HG02840 (cell line): ENCODE results near the gene VEGFB.

Experiments
- ATAC-seq: cut with Tn5 transposase; IDR thresholded peaks from one replicate; pipeline ENCODE4 v1.9.1; 2021; ENCODE audit warnings: mild to moderate bottlenecking, moderate library complexity, moderate number of reproducible peaks; ENCODE audit not compliant: unreplicated experiment, low FRiP score

Gene VEGFB

DNA sequence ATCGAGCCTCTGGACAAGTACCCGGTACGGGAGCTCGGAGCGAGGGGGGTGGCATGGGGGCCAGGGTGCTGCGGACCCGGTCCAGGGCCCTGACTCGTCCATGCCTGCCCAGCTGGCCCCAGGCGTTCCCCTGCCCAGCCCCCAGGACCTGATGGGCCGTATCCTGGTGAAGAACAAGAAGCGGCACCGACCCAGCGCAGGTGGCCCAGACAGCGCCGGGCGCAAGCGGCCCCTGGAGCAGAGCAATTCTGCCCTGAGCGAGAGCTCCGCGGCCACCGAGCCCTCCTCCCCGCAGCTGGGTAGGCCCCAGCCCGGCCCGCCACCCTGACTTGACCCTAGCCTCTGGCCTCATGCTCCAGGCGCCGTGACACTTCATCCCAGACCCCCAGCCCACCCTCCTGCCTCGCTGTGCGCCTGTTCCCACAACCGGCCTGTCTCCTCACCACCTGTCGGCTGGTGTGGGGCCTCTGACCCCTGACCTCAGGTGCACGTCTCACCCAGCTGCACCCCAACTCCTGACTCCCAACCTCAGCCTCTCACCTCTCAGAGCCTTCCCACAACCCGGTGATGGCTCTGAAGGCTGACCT, 24.7 kb downstream of the VEGFB start:
- no peak for ATAC-seq

DNA sequence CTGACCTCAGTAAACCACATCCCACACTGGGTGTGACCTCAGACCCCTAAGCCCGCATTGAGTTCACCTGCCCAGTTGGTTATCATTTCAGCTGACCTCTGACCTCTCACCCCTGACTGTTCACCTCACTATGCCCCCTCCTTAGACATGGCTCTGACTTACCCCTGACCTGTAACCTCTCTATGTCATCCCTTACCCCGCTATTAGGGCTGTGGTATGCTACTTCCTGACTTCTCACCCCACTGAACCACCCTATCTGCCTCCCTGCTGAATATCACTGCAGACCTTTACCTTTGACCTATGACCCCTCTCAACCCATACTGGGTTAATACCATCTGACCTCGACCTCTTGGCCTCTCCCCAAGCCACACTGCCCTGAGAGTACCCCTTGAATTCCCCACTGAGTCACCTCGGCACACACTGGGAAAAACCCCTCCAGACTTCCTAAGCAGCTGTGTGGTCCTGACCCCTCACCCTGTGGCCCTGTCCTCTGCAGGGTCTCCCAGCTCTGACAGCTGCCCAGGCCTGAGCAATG, 25.2 kb downstream of the VEGFB start:
- no peak for ATAC-seq

DNA sequence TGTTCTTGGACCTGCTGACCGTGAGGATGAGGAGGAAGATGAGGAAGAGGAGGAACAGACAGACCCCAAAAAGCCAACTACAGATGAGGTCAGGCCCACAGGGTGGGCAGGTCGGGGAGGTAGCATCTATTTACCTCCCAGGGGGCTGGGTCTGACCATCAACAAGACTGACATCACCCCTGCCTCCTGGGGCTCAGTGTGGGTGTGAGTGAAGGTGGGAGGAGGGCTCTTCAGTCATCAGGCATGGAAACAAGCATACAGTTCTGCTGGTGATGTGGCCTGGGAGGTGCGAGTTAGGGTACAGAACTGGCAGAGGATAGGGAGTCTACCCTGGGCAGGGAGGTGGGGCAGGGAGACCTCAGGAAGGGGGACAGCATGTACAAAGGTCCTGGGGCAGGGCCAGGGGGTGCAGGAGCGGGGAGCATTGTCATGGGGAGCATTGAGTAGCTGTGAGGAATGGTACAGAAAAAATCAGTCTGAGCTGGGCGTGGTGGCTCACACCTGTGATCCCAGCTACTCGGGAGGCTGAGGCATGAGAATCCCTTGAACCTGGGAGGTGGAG, 25.8 kb downstream of the VEGFB start:
- no peak for ATAC-seq

GRCh38 chr11:64261556-64262080, 27.2 kb downstream of the VEGFB start:
- ATAC-seq = no peak

GRCh38 chr11:64262271-64263002, 28.1 kb downstream of the VEGFB start:
- ATAC-seq = no peak

- no peak for ATAC-seq
Measured at GRCh38 chr11:64263021-64263946, 28.9 kb downstream of the VEGFB start.

DNA sequence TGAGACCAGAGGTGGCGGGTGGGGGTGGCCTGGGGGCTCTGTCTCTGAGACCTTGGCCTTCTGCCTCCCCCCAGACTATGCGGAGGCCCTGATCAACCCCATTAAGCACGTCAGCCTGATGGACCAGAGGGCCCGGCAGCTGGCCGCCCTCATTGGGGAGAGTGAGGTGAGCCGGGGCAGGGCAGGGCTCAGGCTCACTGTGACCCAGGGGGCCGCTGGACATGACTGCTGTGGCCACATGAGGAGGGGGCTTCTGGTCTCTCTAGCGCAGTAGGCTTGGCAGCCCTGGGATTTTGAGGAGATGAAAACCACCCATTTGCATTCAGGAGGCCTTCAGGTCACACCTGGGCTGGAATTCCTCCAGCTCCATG, 29.5 kb downstream of the VEGFB start:
- ATAC-seq = no peak

GRCh38 chr11:64264371-64264852, 30.0 kb downstream of the VEGFB start:
- ATAC-seq = no peak

GRCh38 chr11:64265176-64266160, 31.1 kb downstream of the VEGFB start:
- no peak for ATAC-seq

- ATAC-seq = no peak
Measured at GRCh38 chr11:64266339-64266738, 32.0 kb downstream of the VEGFB start.

GRCh38 chr11:64267207-64267945, 33.0 kb downstream of the VEGFB start:
- no peak for ATAC-seq

GRCh38 chr11:64268025-64268892, 33.9 kb downstream of the VEGFB start:
- ATAC-seq = no peak

DNA sequence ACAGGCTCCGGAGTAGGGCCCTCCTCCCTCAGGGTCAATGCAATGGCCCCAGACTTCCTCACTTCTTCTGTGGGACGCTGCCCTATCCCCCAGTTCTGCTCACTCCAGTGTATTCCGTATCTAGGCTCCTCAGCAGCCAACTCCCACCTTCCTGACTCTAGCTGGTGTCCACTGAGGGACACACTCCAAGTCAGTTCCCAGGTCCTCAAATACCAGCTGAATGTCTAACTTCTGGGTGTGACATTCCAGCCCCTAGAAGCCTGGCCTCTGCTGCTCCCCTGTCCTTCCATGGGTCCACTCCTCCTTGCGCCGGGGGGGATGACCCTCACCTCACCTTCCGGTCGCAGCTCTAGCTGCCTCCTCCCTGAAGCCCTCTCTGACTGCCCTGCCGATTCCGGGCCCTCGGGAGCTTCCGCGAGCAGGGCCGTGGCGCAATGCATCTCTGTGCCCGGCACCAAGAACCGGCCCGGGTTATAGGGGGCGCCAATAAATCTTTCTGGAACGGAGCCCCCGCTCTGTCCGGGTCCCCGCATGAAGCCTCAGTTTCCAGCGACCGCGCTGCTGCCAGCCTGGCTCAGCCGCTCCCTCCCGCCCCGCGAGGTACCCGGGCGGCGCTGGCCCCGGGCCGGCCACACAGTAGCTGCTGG, 34.6 kb downstream of the VEGFB start:
- ATAC-seq = peak; percentile 11

GRCh38 chr11:64269540-64270220, 35.3 kb downstream of the VEGFB start:
- peak; percentile 79 for ATAC-seq

- no peak for ATAC-seq
Measured at GRCh38 chr11:64275031-64275800, 40.8 kb downstream of the VEGFB start.

- no peak for ATAC-seq
Measured at GRCh38 chr11:64275841-64276240, 41.5 kb downstream of the VEGFB start.
